HPDE6-E6E7 (cell line): ENCODE results near the gene ERCC6.

Experiments used
- DNase-seq: peaks from one replicate; pipeline ENCODE4 v3.0.0; 2011; ENCODE audit warnings: missing footprints; ENCODE audit errors: extremely low spot score

Gene ERCC6

GRCh38 chr10:49512121-49512809 lies 26.7 kb downstream of the ERCC6 start:
- peak; percentile 23 for DNase-seq

- no peak for DNase-seq
These were observed 29.1 kb downstream of the ERCC6 start for GRCh38 chr10:49509771-49510303.

- DNase-seq: no peak
These were observed 30.3 kb downstream of the ERCC6 start for GRCh38 chr10:49508654-49509053.

- DNase-seq: no peak
These were observed 30.7 kb downstream of the ERCC6 start for GRCh38 chr10:49508249-49508648.

GRCh38 chr10:49505589-49505988 lies 33.3 kb downstream of the ERCC6 start:
- DNase-seq: no peak

GRCh38 chr10:49505076-49505475 lies 33.8 kb downstream of the ERCC6 start:
- DNase-seq: no peak

GRCh38 chr10:49504528-49504927 lies 34.4 kb downstream of the ERCC6 start:
- no peak for DNase-seq

GRCh38 chr10:49502358-49502757 lies 36.6 kb downstream of the ERCC6 start:
- no peak for DNase-seq

GRCh38 chr10:49500412-49500811 lies 38.5 kb downstream of the ERCC6 start:
- DNase-seq: no peak

- no peak for DNase-seq
These were observed 39.5 kb downstream of the ERCC6 start for GRCh38 chr10:49499305-49499851.

GRCh38 chr10:49498425-49498824 lies 40.5 kb downstream of the ERCC6 start:
- DNase-seq: no peak

GRCh38 chr10:49497358-49497757 lies 41.6 kb downstream of the ERCC6 start:
- no peak for DNase-seq

GRCh38 chr10:49488056-49488717 lies 50.7 kb downstream of the ERCC6 start:
- DNase-seq: no peak

GRCh38 chr10:49486738-49487137 lies 52.2 kb downstream of the ERCC6 start:
- DNase-seq: no peak

- DNase-seq: no peak
These were observed 52.9 kb downstream of the ERCC6 start for GRCh38 chr10:49486009-49486408.

GRCh38 chr10:49484486-49485235 lies 54.3 kb downstream of the ERCC6 start:
- no peak for DNase-seq

GRCh38 chr10:49478819-49479218 lies 60.1 kb downstream of the ERCC6 start:
- DNase-seq: no peak

- DNase-seq: peak; percentile 10
These were observed 64.0 kb downstream of the ERCC6 start for GRCh38 chr10:49474901-49475300.

GRCh38 chr10:49471532-49471931 lies 67.4 kb downstream of the ERCC6 start:
- DNase-seq: no peak

- no peak for DNase-seq
These were observed 73.2 kb downstream of the ERCC6 start for GRCh38 chr10:49465736-49466135.
